Left ventricle myocardium superior (tissue), 1 donor: Measurements from ENCODE around the gene PTP4A1. TPM values are rescaled to one million over a fixed set of nuclear protein-coding genes. Genes with fewer than 3 reads are reported as not detected.
"Not testable (repeated sequence)": the region's sequence is repeated elsewhere in the genome, so short reads cannot be mapped to it uniquely, and the experiment has no call there.

Experiments used
- ATAC-seq: fragments of 200-7000 bp; cut with Tn5 transposase; one replicate; pipeline ENCODE4 v1.9.1; 2020; ENCODE audit warnings: mild to moderate bottlenecking, moderate library complexity
- DNase-seq: peaks from one replicate; pipeline ENCODE4 v3.0.0-alpha.2; 2020
- intact Hi-C: fragments of 100-400 bp; cut with micrococcal nuclease; formaldehyde crosslinking; loops from one replicate; pipeline ENCODE4 v1.11.0; 2022
- total RNA-seq: library from RNA; stranded (reverse); fragmentation: NEBNext Ultra II Directional; extraction: Animal tissue kit (Norgen Biotek cat#: 25700); gene quantifications from one replicate; pipeline ENCODE4 v1.2.1, GENCODE V29; 2021
- donor health status: DM: no; HTN: yes; CAD: no; lungs with severe emphysema.

Gene PTP4A1
- total RNA-seq, 1 donor from 2014 or later: 39.1 TPM

DNA sequence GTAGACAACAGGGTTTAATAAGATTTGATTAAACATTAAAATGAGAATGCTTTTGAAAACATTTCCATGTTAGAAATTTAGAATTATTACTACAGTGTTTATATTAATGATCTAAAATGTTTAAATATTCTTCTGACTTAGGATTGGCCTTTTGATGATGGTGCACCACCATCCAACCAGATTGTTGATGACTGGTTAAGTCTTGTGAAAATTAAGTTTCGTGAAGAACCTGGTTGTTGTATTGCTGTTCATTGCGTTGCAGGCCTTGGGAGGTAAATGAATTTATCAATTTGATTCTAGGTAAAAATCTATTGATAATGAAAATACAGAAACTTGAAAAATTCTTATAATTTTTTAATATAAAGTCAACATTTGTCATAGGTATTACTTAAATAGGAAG is 6.5 kb downstream of the PTP4A1 start:
- intact Hi-C loops: no loop called here
- ATAC-seq (no peak), DNase-seq (no peak)

DNA sequence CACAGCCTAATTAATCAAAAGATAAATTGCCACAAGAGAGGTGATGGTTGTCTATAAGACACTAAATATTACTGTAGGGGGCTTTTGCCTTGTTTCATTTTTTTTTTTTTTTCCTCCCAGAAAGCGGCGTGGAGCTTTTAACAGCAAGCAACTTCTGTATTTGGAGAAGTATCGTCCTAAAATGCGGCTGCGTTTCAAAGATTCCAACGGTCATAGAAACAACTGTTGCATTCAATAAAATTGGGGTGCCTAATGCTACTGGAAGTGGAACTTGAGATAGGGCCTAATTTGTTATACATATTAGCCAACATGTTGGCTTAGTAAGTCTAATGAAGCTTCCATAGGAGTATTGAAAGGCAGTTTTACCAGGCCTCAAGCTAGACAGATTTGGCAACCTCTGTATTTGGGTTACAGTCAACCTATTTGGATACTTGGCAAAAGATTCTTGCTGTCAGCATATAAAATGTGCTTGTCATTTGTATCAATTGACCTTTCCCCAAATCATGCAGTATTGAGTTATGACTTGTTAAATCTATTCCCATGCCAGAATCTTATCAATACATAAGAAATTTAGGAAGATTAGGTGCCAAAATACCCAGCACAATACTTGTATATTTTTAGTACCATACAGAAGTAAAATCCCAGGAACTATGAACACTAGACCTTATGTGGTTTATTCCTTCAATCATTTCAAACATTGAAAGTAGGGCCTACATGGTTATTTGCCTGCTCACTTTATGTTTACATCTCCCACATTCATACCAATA is 7.8 kb downstream of the PTP4A1 start:
- intact Hi-C loops: no loop called here
- ATAC-seq (no peak), DNase-seq (no peak)

DNA sequence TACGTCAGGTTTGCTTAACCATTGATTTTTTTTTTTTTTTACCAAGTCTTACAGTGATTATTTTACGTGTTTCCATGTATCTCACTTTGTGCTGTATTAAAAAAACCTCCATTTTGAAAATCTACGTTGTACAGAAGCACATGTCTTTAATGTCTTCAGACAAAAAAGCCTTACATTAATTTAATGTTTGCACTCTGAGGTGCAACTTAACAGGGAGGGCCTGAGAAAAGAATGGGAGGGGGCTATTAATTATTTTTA is 8.4 kb downstream of the PTP4A1 start:
- DNase-seq: no peak
- ATAC-seq: no peak
- intact Hi-C loops: no loop called here

DNA sequence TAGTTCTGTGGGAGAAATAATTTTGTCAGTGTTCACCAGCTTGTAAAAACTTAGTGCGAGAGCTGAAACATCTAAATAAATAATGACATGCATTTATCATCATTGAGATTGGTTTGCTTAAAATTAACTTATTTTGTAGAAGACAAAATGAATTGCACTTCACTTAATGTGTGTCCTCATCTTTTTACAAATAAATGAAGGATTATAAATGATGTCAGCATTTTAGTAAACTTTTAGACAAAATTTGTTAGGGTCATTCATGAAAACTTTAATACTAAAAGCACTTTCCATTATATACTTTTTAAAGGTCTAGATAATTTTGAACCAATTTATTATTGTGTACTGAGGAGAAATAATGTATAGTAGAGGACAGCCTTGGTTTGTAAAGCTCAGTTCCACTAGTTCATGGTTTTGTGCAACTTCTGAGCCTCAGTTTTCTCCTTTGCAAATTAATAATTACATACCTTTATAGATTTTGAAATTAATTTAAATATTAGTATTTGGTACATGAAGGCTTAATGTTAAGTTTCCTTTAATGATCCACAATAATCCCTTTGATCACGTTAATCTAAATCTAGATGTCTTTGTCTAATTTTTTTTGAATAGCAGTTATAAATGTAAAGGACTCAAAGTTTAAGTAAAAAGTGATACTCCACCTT is 9.2 kb downstream of the PTP4A1 start:
- ATAC-seq (no peak), DNase-seq (no peak)
- intact Hi-C loops: no loop called here

DNA sequence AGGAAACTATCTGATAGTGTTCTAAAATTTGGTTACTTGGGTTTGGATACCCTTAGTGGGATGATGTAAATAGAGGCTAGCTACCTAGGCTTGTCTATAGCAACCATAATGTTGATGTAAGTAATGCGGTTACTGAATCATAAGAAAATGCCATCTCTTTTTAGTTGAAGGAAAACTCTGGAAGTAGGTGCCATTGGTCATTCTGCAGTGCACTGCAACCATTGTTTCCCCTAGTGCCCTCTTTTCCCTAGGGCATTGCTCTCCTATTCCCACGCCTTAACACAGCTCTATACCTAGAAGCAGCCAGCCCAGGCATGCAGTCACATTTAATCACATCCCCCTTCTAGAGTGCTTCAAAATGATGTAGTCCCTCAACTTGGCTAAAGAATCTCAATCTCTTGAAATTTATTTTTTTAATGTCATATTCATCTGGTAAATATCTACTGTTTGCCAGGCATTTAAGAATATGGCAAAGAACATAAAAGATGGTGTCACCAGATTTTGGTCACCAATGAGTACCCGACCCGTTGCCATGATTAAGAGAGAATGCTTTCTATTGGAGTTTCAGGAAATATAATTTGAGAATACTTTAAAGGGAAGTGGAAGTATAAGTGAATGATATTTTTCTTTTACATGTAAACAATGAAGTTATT is 10.4 kb downstream of the PTP4A1 start:
- ATAC-seq: no peak
- intact Hi-C loops: no loop called here
- no peak for DNase-seq

DNA sequence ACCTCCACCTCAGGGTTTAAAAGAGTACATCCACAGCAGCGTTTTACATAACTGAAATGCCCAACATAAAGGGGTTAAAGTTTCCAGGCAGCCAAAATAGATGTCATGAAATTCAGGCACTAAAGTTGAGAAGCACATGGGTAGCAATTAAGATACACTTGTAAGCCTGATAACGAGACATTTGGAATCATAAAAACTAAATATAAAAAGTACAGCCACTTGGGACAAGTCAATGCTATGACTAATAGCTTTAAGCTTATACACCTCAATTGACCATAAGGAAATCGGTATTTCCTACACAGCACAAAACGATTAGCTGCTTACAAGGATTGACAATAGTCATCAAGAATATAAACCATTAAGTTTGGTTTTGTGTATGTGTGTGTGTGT is 11.8 kb downstream of the PTP4A1 start:
- ATAC-seq: peak; percentile 79
- intact Hi-C loops: no loop called here

DNA sequence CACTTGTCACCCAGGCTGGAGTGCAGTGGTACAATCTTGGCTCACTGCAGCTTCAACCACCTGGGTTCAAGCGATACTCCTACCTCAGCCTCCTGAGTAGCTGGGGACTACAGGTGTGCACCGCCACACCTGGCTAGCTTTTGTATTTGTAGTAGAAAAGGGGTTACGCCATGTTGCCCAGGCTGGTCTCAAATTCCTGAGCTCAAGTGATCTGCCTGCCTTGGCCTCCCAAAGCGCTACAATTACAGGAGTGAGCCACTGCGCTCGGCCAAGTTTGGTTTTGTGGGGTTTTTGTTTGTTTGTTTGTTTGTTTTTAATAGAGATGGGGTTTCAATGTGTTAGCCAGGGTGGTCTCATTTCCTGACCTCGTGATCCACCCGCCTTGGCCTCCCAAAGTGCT is 12.3 kb downstream of the PTP4A1 start:
- intact Hi-C loops: no loop called here
- peak; percentile 20 for ATAC-seq

More for the DNA sequence above, 11.8 kb downstream of the PTP4A1 start:
- no peak for DNase-seq

DNA sequence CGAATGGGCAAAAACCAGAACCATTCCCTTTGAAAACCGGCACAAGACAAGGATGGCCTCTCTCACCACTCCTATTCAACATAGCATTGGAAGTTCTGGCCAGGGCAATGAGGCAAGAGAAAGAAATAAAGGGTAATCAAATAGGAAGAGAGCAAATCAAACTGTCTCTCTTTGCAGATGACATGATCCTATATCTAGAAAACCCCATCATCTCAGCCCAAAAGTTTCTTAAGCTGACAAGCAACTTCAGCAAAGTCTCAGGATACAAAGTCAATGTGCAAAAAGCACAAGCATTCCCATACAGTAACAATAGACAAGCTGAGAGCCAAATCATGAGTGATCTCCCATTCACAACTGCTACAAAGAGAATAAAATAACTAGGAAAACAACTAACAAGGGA is 13.4 kb downstream of the PTP4A1 start:
- intact Hi-C loops, DNase-seq, ATAC-seq: not testable (repeated sequence)

More for the DNA sequence above, 12.3 kb downstream of the PTP4A1 start:
- DNase-seq: no peak

DNA sequence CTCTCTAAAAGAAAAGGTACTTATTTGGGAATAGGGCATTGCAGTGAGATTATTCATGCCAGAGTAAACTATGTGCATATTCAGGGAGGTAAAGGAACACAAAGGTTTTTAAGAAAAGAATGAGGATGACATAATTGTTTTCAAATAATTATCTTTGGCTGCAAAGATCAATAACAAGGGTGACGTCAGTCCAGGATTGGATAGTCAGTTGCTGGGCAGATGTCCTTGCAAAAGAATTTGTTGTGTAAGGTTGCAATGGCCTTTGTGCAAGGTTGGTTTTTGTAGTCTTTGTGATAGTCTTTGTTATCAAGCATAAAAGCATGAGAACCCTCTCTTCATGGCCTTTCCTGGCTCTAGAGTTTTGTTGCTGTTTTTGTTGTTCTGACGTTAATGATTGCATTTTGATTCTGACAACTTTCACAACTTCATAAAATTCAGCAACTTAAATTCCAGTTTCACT is 17.7 kb downstream of the PTP4A1 start:
- intact Hi-C loops: no loop called here
- no peak for ATAC-seq
- no peak for DNase-seq

DNA sequence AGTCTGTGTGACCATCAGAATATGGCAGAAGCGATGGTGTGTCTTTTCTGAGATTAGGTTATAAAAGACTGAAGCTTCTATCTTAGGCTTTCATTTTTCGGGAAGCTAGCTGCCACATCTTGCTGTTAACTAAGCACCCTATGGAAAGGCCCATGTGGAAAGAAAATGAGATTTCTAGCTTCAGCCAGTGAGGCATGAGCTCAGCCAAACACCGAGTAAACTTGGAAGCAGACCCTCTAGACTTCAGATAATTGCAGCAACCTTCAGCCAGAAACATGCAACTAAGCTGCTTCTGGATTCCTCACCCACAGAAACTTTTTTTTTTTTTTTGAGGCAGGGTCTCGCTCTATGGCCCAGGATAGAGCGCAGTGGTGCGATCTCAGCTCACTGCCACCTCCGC is 20.6 kb downstream of the PTP4A1 start:
- intact Hi-C loops: no loop called here
- no peak for DNase-seq
- ATAC-seq: no peak

DNA sequence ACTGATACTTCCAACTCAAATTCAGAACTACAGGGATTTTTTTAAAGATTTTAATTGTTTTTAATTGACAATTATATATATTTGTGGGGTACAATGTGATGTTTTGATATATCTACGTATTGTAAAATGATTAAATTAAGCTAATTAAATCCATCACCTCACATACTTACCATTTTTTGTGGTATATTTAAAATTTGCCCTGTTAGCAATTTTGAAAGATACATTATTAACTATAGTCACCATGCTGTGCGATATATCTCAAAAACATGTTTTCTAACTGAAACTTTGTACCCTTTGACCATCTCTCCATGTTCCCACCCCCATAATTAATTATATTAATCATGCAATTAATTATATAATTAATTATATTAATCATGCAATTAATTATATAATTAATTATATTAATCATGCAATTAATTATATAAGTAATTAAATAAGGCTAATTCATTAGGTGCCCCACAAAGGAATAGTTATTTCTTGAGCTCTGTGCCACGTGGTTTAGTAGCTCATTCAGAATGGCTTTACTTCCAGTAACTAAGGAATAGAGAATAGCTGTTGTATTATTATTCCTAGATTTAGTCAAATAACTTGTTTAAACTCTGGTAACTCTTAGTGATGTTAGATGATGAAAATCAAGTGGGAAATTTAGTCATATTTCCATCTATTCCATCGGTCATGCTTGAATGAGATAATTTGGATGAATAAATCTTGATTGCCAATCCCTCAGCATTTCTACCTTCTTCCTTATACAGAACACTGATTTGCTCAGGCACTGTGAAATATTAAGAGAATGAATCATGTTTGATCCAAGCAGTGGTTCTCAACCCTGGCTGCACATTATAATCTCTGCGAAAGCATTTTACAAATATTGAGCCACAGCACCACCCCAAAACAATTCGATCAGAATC is 25.1 kb downstream of the PTP4A1 start:
- intact Hi-C loops: loop anchor here (2.0 kb wide), 1 partner anchor 167 kb away; no protein-coding TSS in a partner anchor
- DNase-seq (no peak), ATAC-seq (no peak)

DNA sequence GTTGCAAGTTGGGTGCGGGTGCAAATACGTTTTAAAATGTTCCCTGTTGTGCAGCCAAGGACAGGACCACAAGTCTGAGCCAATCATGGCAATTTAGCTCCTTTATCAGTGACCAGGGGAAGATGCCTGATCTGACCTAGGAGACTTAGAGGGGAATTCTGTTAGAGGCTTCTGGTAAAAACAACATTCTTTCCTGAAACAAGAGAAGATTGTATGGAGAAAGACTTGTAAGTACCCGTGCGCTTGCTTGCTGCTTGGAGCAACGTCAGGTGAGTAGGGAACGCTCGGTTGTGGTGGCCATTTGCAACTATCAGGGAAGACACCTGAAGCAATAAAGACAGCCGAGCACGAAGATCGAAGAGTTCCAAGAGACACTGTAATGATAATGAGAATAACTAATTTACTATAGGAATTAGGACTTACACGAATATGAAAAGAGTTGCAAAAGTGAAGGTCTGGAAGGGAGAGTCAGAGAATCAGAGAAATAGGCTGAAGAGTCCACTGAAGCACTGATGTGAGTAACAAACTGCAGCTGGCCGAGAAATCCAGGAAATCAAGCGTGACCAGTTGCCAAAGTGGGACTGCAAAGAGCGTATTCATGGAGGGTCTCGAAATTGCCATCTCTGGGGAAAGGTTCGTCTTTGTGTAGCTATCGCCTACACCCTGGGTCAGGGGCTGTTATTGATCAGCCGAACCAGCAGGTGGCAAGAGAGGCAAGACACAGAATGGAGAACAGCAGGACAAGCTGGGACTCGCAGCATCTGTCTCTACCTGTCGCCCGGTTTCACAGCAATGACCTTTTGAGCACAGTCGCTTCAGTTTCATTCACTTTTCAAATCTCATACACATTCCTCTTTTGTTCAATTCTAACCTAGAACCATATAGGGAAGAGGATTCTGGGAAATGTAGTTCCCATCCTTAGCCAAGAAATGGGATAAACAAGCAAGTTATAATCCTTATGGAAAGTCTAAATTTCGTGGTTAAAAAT is 26.1 kb downstream of the PTP4A1 start:
- ATAC-seq (peak; percentile 96), DNase-seq (peak; percentile 58)
- intact Hi-C loops: loop anchor here (2.0 kb wide), 1 partner anchor 166 kb away; no protein-coding TSS in a partner anchor

DNA sequence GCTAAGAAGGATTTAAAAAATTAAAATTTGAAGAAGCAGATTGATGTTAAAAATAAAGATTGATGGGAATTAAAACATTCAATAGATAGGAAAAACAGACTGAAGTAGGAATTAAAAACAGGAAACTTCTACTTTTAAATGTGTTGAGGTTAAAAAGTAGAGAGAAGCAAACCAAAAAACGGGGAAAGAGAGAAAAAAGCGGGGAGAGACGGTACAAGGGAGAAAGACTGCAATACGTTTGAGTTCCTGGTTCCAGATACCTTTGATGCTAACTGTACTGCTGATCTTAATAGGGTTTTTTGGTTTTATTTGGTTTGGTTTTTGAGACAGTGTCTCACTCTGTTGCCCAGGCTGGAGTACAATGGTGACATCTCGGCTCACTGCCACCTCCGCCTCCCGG is 27.0 kb downstream of the PTP4A1 start:
- intact Hi-C loops: loop anchor here (2.0 kb wide), 1 partner anchor 166 kb away; no protein-coding TSS in a partner anchor
- ATAC-seq (no peak), DNase-seq (no peak)

DNA sequence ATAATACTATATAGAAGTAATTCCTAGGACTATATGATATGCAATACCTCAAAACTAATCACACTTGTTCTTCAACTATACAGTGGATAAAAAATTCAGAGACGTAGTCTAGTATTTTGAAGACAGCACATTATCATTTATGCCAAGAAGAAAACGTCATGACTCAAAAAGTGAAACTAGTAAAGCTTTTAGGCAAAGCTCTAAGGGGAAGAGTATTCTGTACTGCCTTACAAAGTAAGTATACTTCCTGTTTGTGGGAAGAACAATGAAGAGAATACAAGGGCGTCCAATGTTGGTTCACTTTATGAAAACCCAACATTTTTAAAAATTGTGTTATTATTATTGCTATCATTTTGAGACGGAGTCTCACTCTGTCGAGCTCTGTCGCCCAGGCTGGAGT is 27.9 kb downstream of the PTP4A1 start:
- DNase-seq (no peak), ATAC-seq (no peak)
- intact Hi-C loops: no loop called here

DNA sequence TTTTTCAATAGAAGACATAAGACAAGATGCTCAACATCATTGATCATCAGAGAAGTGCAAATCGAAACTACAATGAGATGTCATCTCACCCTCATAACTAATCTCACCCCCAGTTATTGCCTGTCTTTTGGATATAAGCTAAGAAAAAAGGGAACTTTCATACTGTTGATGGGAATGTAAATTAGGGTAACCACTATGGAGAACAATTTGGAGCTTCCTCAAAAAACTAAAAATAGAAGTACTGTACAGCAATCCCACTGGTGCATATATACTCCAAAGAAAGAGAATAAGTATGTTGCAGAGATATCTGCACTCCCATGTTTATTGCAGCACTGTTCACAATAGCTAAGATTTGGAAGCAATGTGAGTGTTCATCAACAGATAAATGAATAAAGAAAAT is 37.0 kb downstream of the PTP4A1 start:
- intact Hi-C loops: no loop called here
- DNase-seq (no peak), ATAC-seq (no peak)

DNA sequence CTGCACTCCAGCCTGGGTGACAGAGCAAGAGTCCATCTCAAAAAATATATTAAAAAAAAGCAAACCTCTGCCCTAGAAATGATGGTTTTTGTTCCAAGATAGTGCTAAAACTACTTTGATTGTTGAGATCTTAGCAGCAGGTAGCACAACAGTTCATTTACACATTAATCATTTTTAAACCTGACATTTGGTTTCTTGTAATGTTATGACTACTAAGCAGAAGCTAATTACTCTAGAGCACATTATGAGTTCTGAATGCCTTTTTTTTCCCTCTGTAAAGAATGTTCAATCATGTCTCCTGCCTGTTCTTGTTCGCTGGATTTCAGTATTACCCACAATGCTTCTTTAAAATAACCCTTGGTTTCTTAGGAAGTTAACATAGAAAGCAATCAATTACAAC is 38.7 kb downstream of the PTP4A1 start:
- intact Hi-C loops: no loop called here
- DNase-seq: no peak
- ATAC-seq: no peak

DNA sequence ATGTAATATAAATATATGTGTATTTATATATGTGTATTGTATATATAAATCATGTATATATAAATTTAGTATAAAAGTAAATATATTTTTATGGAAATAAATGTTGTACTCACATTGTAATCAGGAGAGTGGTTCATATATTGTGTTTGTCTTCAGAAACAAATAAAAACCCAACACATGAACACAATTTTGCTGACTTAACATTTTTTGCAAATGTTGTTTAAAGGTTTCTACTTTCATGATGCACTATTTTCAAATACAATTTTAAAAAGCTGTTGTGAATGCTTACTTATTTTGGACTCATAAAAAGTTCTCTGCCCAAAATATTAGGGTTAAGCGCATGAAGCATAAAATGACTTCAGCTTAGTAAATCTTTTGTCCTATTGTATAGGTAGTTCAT is 39.3 kb downstream of the PTP4A1 start:
- ATAC-seq (no peak), DNase-seq (no peak)
- intact Hi-C loops: no loop called here

DNA sequence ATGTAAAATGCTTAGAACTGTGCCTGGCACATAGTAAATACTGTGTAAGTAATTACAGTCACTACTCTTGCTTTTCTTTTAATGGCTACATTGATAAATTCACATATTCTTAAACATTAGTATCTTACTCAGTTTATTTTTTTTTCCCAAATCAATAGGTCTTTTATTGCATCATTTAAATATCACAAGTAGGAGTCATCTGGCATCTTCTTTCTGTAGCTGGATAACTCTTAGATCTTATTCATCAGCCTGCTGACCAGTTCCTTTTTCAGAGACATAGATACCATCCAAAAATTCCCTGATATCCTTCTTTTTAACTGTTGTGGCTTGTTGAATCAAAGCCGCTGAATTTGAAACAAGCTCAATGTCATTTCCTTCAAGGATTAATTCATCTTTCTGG is 43.3 kb downstream of the PTP4A1 start:
- intact Hi-C loops: no loop called here
- ATAC-seq (no peak), DNase-seq (no peak)
